LNCAP (cell line): ENCODE results near the gene PTPRF.

Source experiments
- TF ChIP-seq, protein P1 (sequence below): fragments of 450-650 bp; IDR thresholded peaks from 2 replicates; pipeline ENCODE4 v1.5.1; 2017; ENCODE audit warnings: mild to moderate bottlenecking

PTPRF gene

GRCh38 chr1:43493661-43494450 is 36.8 kb upstream of the PTPRF start:
- TF ChIP-seq, protein P1, sequence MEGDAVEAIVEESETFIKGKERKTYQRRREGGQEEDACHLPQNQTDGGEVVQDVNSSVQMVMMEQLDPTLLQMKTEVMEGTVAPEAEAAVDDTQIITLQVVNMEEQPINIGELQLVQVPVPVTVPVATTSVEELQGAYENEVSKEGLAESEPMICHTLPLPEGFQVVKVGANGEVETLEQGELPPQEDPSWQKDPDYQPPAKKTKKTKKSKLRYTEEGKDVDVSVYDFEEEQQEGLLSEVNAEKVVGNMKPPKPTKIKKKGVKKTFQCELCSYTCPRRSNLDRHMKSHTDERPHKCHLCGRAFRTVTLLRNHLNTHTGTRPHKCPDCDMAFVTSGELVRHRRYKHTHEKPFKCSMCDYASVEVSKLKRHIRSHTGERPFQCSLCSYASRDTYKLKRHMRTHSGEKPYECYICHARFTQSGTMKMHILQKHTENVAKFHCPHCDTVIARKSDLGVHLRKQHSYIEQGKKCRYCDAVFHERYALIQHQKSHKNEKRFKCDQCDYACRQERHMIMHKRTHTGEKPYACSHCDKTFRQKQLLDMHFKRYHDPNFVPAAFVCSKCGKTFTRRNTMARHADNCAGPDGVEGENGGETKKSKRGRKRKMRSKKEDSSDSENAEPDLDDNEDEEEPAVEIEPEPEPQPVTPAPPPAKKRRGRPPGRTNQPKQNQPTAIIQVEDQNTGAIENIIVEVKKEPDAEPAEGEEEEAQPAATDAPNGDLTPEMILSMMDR: no peak

- TF ChIP-seq, protein P1: no peak
These were observed 35.5 kb upstream of the PTPRF start for GRCh38 chr1:43495204-43495603.

DNA sequence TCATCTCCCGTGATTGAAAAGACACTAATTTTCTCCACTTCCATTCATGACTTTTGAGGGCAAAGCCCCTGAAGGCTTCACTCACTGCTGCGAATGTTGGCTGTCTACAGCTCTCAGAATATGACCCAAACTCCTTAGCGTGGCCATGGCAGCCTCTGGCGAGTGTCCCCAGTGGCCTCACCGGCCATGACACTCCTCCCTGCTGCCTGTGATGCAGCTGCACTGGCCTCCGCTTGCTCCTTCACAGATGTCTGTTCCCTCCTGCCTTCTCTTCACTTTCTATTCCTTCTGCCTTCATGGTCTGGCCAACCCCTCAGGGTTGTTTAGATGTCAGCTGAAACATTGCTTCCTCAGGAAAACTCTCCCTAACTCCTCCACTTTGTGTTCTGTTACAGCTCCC is 30.8 kb upstream of the PTPRF start:
- TF ChIP-seq, protein P1: no peak

DNA sequence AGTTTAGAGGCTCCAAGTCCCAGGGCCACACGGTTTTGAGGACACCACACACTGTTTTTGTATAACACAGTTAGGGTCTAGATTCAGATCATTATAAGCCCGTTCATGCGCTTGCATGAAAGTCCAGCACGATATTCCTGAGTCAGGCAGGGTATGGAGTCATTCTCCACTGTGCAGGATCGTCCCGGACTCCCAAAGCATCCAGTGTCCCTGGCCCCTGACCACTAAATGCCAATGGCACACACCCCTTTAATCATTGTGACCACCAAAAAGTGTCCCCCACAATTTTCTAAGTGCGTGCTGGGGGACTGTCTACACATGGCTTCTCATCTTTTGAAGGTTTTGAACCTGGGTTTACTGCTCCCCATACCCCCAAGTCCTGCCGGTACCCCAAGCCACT is 27.1 kb upstream of the PTPRF start:
- TF ChIP-seq, protein P1: no peak

DNA sequence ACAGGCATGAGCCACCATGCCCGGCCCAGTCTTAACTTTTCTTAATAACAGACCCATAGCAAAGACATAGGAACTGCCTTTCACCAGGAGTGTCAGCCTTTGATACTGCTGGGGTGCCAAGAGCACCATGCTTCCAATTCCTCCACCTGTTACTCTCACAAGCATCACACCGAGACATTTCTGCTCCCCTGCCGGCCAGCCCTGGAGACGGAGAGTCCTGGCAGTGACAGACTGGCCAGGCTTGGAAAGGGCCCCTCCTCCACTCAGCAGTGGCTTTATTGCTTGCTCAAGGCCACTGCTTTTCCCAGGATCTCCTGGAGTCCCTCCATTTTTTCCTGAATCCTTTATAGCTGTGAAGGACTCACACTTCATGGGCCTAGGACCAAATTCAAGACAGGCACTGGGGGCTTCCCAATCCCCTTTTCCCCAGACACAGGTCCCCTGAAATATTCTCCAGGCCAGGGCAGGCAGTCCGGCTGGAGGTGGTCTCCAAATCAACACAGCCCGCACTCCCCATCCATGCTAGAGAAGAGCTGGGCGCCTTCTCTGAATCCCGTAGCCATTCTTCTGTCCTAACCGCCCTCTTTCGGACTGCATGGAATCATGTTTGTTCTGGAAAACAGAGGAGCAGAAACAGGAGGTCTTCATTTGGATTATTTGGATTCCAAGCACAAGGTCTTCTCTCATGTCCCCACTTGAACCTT is 25.5 kb upstream of the PTPRF start:
- TF ChIP-seq, protein P1: no peak

- TF ChIP-seq, protein P1: no peak
These were observed 24.4 kb upstream of the PTPRF start for GRCh38 chr1:43506233-43506632.

DNA sequence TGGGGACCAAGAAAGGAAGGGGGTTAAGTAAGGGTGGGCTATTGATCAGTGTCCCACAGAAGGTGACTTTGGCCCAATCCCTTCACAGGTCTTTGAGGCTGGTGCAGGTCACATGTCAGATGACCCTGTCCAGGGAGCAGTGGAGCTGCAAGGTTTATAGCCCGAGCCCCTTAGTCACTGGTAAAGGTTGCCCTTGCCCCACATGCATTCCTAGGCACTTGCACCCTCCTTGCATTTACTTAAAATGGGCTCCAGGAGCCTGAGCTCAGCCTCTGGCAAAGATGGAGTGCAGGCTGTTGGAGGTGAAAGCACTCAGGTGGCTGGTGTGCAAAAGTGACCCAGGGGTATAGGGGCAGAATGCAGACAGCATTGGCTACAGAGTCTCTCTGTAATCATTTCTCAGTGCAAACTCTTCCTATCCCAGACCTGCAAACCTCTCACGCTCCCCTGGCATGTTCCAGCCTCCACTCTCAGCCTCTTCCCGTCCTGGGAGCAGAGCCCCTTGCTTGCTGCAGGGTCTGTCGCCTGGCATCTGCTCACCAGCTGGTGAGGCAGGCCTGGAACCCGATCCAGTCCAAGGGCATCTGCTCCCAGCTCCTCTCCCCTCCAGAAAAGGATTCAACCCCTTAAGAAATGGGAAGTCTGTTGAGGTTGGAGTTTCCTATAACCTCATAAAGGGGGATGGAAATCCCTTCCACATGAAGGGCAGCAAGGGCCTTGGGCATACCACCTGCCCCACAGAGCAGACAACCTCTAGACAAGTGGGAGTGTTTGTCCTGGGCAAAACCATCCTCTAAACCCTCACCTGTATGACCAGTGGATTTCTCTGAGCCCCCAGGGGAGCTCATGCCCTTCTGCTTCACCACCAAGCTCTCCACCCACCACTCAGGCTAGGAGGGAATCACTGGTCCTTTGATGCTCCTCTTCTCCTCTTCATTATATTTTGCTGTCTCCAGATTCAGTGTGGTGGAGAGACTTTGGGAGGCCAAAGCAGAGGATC is 23.1 kb upstream of the PTPRF start:
- TF ChIP-seq, protein P1: no peak
